Panc1 (cell line): ENCODE data around the gene DLGAP4.

ENCODE experiments used
- POLR2AphosphoS5 ChIP-seq: IDR thresholded peaks from 2 replicates; pipeline ENCODE4 v1.6.1; 2012; ENCODE audit warnings: mild to moderate bottlenecking, low read depth, low read length, moderate library complexity
- TF ChIP-seq, protein P1 (sequence below), 2 experiments: IDR thresholded peaks; 2 replicates each; pipeline ENCODE4 v1.6.1; 2011 to 2012; ENCODE audit warnings: low read depth in 2 of 2, control low read depth in 1 of 2, low read length in 1 of 2, mild to moderate bottlenecking in 1 of 2, moderate library complexity in 1 of 2; ENCODE audit not compliant: insufficient read depth in 1 of 2
- TF ChIP-seq, protein P2 (sequence below): fragments of 450-650 bp; IDR thresholded peaks from 2 replicates; pipeline ENCODE4 v1.5.1; 2017; ENCODE audit warnings: mild to moderate bottlenecking

DNA sequence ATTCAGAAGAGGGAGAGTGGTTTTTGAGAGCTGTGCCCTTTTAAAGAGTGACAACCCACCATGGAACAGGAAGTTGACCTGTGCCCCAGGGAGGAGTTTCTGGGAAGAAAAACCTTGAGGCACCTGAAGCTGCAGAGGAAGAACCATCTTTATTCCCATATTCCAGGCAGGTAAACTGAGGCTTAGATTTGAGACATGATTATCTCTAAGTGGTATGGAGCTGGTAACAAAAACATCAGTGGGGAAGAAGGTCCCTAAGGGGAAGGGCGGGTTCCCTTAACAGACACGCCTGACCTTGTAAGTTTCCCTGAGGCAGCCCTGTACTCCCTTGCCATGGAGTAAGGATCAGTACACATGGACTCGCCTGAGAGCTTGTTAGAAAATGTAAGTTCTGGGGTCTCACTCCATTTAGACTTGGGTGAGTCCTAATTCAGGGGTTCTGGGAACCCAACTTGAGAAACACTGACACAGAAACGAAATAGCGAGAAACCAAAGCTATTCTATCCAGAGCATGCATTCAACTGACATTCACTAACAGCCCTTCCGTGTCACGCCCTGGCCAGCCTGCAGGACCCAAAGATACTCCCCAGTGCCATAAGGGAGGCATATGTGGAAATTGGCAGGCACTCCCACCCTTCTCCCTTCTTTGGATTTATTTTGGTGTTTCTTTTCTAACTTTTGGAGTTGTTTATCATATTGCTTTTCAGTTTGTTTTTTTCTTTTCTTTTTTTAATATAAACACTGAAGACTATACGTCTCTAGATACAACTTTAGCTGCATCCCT, 90.9 kb downstream of the DLGAP4 start:
- TF ChIP-seq POLR2AphosphoS5: no peak
- TF ChIP-seq, protein P1, sequence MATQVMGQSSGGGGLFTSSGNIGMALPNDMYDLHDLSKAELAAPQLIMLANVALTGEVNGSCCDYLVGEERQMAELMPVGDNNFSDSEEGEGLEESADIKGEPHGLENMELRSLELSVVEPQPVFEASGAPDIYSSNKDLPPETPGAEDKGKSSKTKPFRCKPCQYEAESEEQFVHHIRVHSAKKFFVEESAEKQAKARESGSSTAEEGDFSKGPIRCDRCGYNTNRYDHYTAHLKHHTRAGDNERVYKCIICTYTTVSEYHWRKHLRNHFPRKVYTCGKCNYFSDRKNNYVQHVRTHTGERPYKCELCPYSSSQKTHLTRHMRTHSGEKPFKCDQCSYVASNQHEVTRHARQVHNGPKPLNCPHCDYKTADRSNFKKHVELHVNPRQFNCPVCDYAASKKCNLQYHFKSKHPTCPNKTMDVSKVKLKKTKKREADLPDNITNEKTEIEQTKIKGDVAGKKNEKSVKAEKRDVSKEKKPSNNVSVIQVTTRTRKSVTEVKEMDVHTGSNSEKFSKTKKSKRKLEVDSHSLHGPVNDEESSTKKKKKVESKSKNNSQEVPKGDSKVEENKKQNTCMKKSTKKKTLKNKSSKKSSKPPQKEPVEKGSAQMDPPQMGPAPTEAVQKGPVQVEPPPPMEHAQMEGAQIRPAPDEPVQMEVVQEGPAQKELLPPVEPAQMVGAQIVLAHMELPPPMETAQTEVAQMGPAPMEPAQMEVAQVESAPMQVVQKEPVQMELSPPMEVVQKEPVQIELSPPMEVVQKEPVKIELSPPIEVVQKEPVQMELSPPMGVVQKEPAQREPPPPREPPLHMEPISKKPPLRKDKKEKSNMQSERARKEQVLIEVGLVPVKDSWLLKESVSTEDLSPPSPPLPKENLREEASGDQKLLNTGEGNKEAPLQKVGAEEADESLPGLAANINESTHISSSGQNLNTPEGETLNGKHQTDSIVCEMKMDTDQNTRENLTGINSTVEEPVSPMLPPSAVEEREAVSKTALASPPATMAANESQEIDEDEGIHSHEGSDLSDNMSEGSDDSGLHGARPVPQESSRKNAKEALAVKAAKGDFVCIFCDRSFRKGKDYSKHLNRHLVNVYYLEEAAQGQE (IDR thresholded peaks at IDR 0.05; ENCODE audit: insufficient read depth in 1 of 2, low read depth in 2 of 2, low read length in 1 of 2): no peak
- TF ChIP-seq, protein P2, sequence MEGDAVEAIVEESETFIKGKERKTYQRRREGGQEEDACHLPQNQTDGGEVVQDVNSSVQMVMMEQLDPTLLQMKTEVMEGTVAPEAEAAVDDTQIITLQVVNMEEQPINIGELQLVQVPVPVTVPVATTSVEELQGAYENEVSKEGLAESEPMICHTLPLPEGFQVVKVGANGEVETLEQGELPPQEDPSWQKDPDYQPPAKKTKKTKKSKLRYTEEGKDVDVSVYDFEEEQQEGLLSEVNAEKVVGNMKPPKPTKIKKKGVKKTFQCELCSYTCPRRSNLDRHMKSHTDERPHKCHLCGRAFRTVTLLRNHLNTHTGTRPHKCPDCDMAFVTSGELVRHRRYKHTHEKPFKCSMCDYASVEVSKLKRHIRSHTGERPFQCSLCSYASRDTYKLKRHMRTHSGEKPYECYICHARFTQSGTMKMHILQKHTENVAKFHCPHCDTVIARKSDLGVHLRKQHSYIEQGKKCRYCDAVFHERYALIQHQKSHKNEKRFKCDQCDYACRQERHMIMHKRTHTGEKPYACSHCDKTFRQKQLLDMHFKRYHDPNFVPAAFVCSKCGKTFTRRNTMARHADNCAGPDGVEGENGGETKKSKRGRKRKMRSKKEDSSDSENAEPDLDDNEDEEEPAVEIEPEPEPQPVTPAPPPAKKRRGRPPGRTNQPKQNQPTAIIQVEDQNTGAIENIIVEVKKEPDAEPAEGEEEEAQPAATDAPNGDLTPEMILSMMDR: no peak
